ENCODE data around the gene GBX2. TPM values are rescaled to one million over a fixed set of nuclear protein-coding genes. Genes with fewer than 3 reads are reported as not detected.

GBX2 gene
- total RNA-seq, 1 experiment from 2014 or later: 0.31 TPM

DNA sequence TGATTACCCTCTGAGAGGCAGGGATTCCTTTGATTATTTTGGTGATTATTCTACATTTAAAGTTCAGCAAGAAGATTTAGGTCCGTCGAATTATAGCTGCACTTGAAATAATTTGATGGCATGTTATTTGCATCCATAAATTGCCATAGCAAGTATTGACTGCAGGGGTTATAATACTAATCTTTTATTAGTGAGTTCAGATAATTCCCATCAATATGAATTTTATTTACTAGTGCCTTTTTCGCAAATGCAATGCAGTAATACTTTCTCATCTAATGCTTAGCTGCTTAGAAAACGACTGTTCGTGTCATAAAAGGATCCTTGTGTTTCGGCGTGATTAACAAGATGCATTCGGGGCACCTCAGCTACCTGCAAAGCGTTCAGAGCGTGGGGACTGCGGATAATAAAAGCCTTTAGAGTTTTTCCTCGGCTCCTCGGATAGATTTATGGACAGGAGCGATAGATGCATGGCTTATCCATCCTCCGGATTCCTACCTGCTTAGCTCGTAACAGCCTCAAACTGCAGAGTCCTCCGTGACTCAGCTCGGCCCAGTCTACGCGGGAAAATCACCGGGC, 2.5 kb upstream of the GBX2 start:
- no peaks in the 10 kb centered on the region for H3K79me1 ChIP-seq (ENCODE audit: insufficient read depth, low read depth, low read length, poor library complexity, severe bottlenecking)

More for the DNA sequence above, 2.5 kb upstream of the GBX2 start:
- no peak overlapping the region for H2AK5ac ChIP-seq (ENCODE audit: insufficient read length, low read length)
- no peak overlapping the region for H3K9ac ChIP-seq (ENCODE audit: extremely low read depth, insufficient read length, low read length)
- H2BK20ac ChIP-seq (ENCODE audit: low read depth, low read length, poor library complexity, severe bottlenecking): no peak overlapping the region
- peaks cover 19% of the 10 kb centered on the region for H3K4me1 ChIP-seq (ENCODE audit: insufficient read depth, low read length)
- no peak overlapping the region for H3K23ac ChIP-seq (ENCODE audit: insufficient read length, low read depth, low read length)
- Mint-ChIP-seq H3K4me3 (peak overlapping the region in 1 of 2 experiments; percentile 76; a peak in 3 of 5 replicates), H3K27ac (no peak overlapping the region), H3K36me3 (ENCODE audit: insufficient read depth in 1 of 3, low read depth in 3 of 3) (peaks cover 0 to 4% (median 0%) of the 10 kb centered on the region in 3 experiments; a peak in 2 of 7 replicates), H3K9me3 (peaks cover 3 to 20% of the 10 kb centered on the region in 2 experiments; a peak in 3 of 5 replicates), H3K27me3 (ENCODE audit: low read depth) (peaks cover 94% of the 10 kb centered on the region), H3K4me1 (peaks cover 52 to 57% of the 10 kb centered on the region in 2 experiments)
- H3K4ac ChIP-seq (ENCODE audit: low read depth, low read length): no peak overlapping the region
- H3K14ac ChIP-seq (ENCODE audit: insufficient read depth, low read length): no peak overlapping the region
- peaks cover 30% of the 10 kb centered on the region for H3K23me2 ChIP-seq (ENCODE audit: insufficient read length, low read depth, low read length, poor library complexity, severe bottlenecking)
- no peak overlapping the region for H3K56ac ChIP-seq (ENCODE audit: insufficient read length, low read depth, low read length)
- no peak overlapping the region for H3K27ac ChIP-seq (ENCODE audit: insufficient read length, low read depth, low read length)
- no peak overlapping the region for H2BK12ac ChIP-seq (ENCODE audit: insufficient read length, low read depth, low read length)
- H3K27me3 ChIP-seq (ENCODE audit: insufficient read depth, low read length): peaks cover 90% of the 10 kb centered on the region
- H3K4me2 ChIP-seq (ENCODE audit: insufficient read depth, insufficient read length, low read length): peak overlapping the region; percentile 62
- TF ChIP-seq CTCF (conservative IDR thresholded peaks at IDR 0.05): no peak
- H3K79me2 ChIP-seq (ENCODE audit: insufficient read depth, low read length): no peaks in the 10 kb centered on the region
- H2AFZ ChIP-seq (ENCODE audit: low read length): no peak overlapping the region
- no peaks in the 10 kb centered on the region for H4K20me1 ChIP-seq (ENCODE audit: control insufficient read depth, insufficient read depth, insufficient read length)
- H4K5ac ChIP-seq (ENCODE audit: insufficient read length, low read depth, low read length): no peak overlapping the region
- H2BK15ac ChIP-seq (ENCODE audit: low read depth, low read length): no peak overlapping the region
- H3K9me3 ChIP-seq (ENCODE audit: control insufficient read depth, low read depth, low read length): no peaks in the 10 kb centered on the region
- no peak overlapping the region for H4K8ac ChIP-seq (replicated peaks; ENCODE audit: insufficient read length, low read depth, low read length)
- no peak overlapping the region for H3K18ac ChIP-seq (ENCODE audit: insufficient read length, low read depth, low read length)
- no peak overlapping the region for H4K91ac ChIP-seq (ENCODE audit: insufficient read length, low read depth, low read length)
- no peak overlapping the region for H2BK5ac ChIP-seq (ENCODE audit: insufficient read length, low read length)
- no peak overlapping the region for H2BK120ac ChIP-seq (ENCODE audit: low read depth, low read length, poor library complexity, severe bottlenecking)
- no peak for DNase-seq
- no CpG with 5 or more reads among the region's 21 CpGs for WGBS (ENCODE audit: extremely low coverage, insufficient read length, low lambda C conversion rate)
- no peak overlapping the region for H3T11ph ChIP-seq (ENCODE audit: low read length)
